Stomach (tissue), 9 donors: ENCODE results near the gene MYOG. TPM values are rescaled to one million over a fixed set of nuclear protein-coding genes. Genes with fewer than 3 reads are reported as not detected.

Source experiments
- DNase-seq, 2 donors: peaks; one replicate each; pipeline versions ENCODE4 v3.0.0 to v3.0.0-alpha.2; 2013 to 2019
- H3K27ac ChIP-seq, 5 donors: fragments of 200-600 bp in 4 of 5; sonication (generic) in 4 of 5; one replicate each; pipeline ENCODE4 v1.5.1; 2013 to 2019; ENCODE audit warnings: mild to moderate bottlenecking in 1 of 5, moderate library complexity in 1 of 5
- H3K27me3 ChIP-seq, 3 donors: fragments of 200-600 bp; sonication (generic); one replicate each; pipeline ENCODE4 v1.5.1; 2017 to 2019; ENCODE audit warnings: mixed run types in 1 of 3
- H3K36me3 ChIP-seq, 4 donors: fragments of 200-600 bp; sonication (generic); 1 replicate in 3 of 4; 2 replicates in 1 of 4; pipeline ENCODE4 v1.5.1; 2016 to 2019
- H3K4me1 ChIP-seq, 4 donors: fragments of 200-600 bp; sonication (generic); one replicate each; pipeline ENCODE4 v1.5.1; 2016 to 2019
- H3K4me3 ChIP-seq, 4 donors: fragments of 200-600 bp; sonication (generic) in 3 of 4; one replicate each; pipeline ENCODE4 v1.5.1; 2016 to 2019; ENCODE audit warnings: mild to moderate bottlenecking in 1 of 4
- H3K9me3 ChIP-seq, 4 donors: fragments of 200-600 bp; sonication (generic); one replicate each; pipeline ENCODE4 v1.5.1; 2016 to 2019
- CTCF ChIP-seq, 7 experiments: fragments of 450-650 bp in 4 of 7; fragments of 200-600 bp in 3 of 7; sonication (generic) in 3 of 7; IDR thresholded peaks; one replicate each; pipeline ENCODE4 v1.5.1; 2016 to 2019; ENCODE audit warnings: antibody characterized with exemption in 7 of 7, control low read depth in 2 of 7, mild to moderate bottlenecking in 1 of 7
- EP300 ChIP-seq: sonication (generic); formaldehyde crosslinking; IDR thresholded peaks from one replicate; pipeline ENCODE4 v1.6.1; 2017; ENCODE audit warnings: antibody characterized with exemption
- POLR2A ChIP-seq, 4 donors: fragments of 450-650 bp; IDR thresholded peaks; one replicate each; pipeline ENCODE4 v1.6.1; 2016; ENCODE audit warnings: antibody characterized with exemption in 4 of 4, control low read depth in 2 of 4, mild to moderate bottlenecking in 1 of 4, moderate library complexity in 1 of 4
- POLR2AphosphoS5 ChIP-seq, 3 donors: sonication (generic); formaldehyde crosslinking; IDR thresholded peaks; one replicate each; pipeline ENCODE4 v1.6.1; 2016; ENCODE audit warnings: antibody characterized with exemption in 3 of 3
- WGBS, 5 donors: extraction: QIAGEN DNeasy Blood & Tissue Kit in 3 of 5; methylation state at CpG; one replicate each; pipeline versions ENCODE4 v1.1.5 to v1.1.7; 2013 to 2018; 5-methylcytosine and 5-hydroxymethylcytosine counted together
- intact Hi-C: fragments of 100-400 bp; cut with DNase I; formaldehyde crosslinking; loops from one replicate; pipeline ENCODE4 v1.15.1; 2023; ENCODE audit warnings: low total_unique reads
- polyA plus RNA-seq, 3 donors: library from polyadenylated mRNA; stranded (reverse); fragments of 200-250 nt; gene quantifications; one replicate each; pipeline ENCODE4 v1.2.3, GENCODE V29; 2013
- total RNA-seq, 5 donors: library from RNA; depleted of rRNA; stranded (reverse); fragments of >200 nt; gene quantifications; one replicate each; pipeline versions ENCODE4 v1.1.0 to v1.2.3, GENCODE V29; 2014 to 2016
- donor health status: healthy with polysubstance abuse.
- donor health status: Bipolar disorder and iron deficiency.
- donor health status: healthy.

Gene MYOG
- total and polyA plus RNA-seq, 8 donors: not detected

- 11 to 45% (median 18%) methylated on average over 10 to 56 of the region's 56 CpGs for WGBS, 5 donors
- peak overlapping the region; percentile 16 to 45 (median 32) for H3K4me3 ChIP-seq
- H3K27me3 ChIP-seq: peaks cover 0 to 53% (median 25%) of the 10 kb centered on the region in 3 donors
- peaks cover 5 to 14% (median 10%) of the 10 kb centered on the region in 4 donors for H3K4me1 ChIP-seq
- DNase-seq: peak in 1 of 2 donors; percentile 60
- peaks cover 0 to 9% (median 0%) of the 10 kb centered on the region in 4 donors for H3K36me3 ChIP-seq
- TF ChIP-seq POLR2AphosphoS5 (IDR thresholded peaks at IDR 0.05) (no peak), CTCF (IDR thresholded peaks at IDR 0.05) (no peak), POLR2A (IDR thresholded peaks at IDR 0.05) (no peak), EP300 (no peak)
- H3K9me3 ChIP-seq: no peaks in the 10 kb centered on the region
- no peak overlapping the region for H3K27ac ChIP-seq
- intact Hi-C loops: no loop called here
Observed at GRCh38 chr1:203075236-203076030, 10.4 kb downstream of the MYOG start.

GRCh38 chr1:203074610-203075009 is 11.2 kb downstream of the MYOG start:
- intact Hi-C loops: no loop called here
- peaks cover 5 to 17% (median 12%) of the 10 kb centered on the region in 4 donors for H3K4me1 ChIP-seq
- H3K36me3 ChIP-seq: peaks cover 0 to 9% (median 0%) of the 10 kb centered on the region in 4 donors
- no peak for TF ChIP-seq POLR2A (IDR thresholded peaks at IDR 0.05)
- no peak for TF ChIP-seq CTCF (IDR thresholded peaks at IDR 0.05)
- no peak for TF ChIP-seq EP300
- TF ChIP-seq POLR2AphosphoS5 (IDR thresholded peaks at IDR 0.05): no peak
- peaks cover 0 to 53% (median 25%) of the 10 kb centered on the region in 3 donors for H3K27me3 ChIP-seq
- no peak overlapping the region for H3K27ac ChIP-seq
- H3K9me3 ChIP-seq: no peaks in the 10 kb centered on the region
- H3K4me3 ChIP-seq: no peak overlapping the region
- no peak for DNase-seq

- no peak for DNase-seq
- no peak overlapping the region for H3K27ac ChIP-seq
- H3K9me3 ChIP-seq: no peaks in the 10 kb centered on the region
- no peak for TF ChIP-seq CTCF (IDR thresholded peaks at IDR 0.05)
- 80 to 91% (median 85%) methylated on average over 2 of the region's 2 CpGs for WGBS, 5 donors
- H3K4me3 ChIP-seq: no peak overlapping the region
- H3K27me3 ChIP-seq: peaks cover 0 to 53% (median 25%) of the 10 kb centered on the region in 3 donors
- peaks cover 12 to 28% (median 20%) of the 10 kb centered on the region in 4 donors for H3K4me1 ChIP-seq
- H3K36me3 ChIP-seq: peaks cover 0 to 9% (median 0%) of the 10 kb centered on the region in 4 donors
- intact Hi-C loops: no loop called here
Observed at GRCh38 chr1:203073469-203073868, 12.3 kb downstream of the MYOG start.

- Histone ChIP-seq H3K4me3 (no peak overlapping the region), H3K9me3 (no peaks in the 10 kb centered on the region), H3K36me3 (peaks cover 0 to 9% (median 0%) of the 10 kb centered on the region in 4 donors), H3K27ac (no peak overlapping the region), H3K4me1 (peaks cover 12 to 31% (median 22%) of the 10 kb centered on the region in 4 donors), H3K27me3 (peaks cover 0 to 49% (median 25%) of the 10 kb centered on the region in 3 donors)
- no peak for DNase-seq
- WGBS, 5 donors: 70 to 96% (median 90%) methylated on average over 3 of the region's 3 CpGs
- TF ChIP-seq EP300 (no peak), POLR2AphosphoS5 (IDR thresholded peaks at IDR 0.05) (no peak), POLR2A (IDR thresholded peaks at IDR 0.05) (no peak), CTCF (IDR thresholded peaks at IDR 0.05) (no peak)
- intact Hi-C loops: no loop called here
Observed at GRCh38 chr1:203072911-203073310, 12.9 kb downstream of the MYOG start.
